WTC11 (cell line): Measurements from ENCODE around the gene LTK.

Experiments used
- ETV6 ChIP-seq: sonication (generic); formaldehyde crosslinking; IDR thresholded peaks from 2 replicates; pipeline ENCODE4 v1.8.1; 2022; ENCODE audit warnings: mild to moderate bottlenecking, missing genetic modification reagents
- NFE2L1 ChIP-seq: sonication (generic); formaldehyde crosslinking; IDR thresholded peaks from 2 replicates; pipeline ENCODE4 v1.8.1; 2023; ENCODE audit warnings: missing genetic modification reagents
- TCF7 ChIP-seq: sonication (generic); formaldehyde crosslinking; IDR thresholded peaks from 2 replicates; pipeline ENCODE4 v1.8.0; 2022; ENCODE audit warnings: mild to moderate bottlenecking, low read depth, missing genetic modification reagents, moderate library complexity
- USF1 ChIP-seq: sonication (generic); formaldehyde crosslinking; IDR thresholded peaks from 2 replicates; pipeline ENCODE4 v1.8.0; 2022; ENCODE audit warnings: mild to moderate bottlenecking, missing genetic modification reagents
- USF2 ChIP-seq: sonication (generic); formaldehyde crosslinking; IDR thresholded peaks from 2 replicates; pipeline ENCODE4 v1.8.1; 2023; ENCODE audit warnings: mild to moderate bottlenecking, missing genetic modification reagents, moderate library complexity
- ZNF263 ChIP-seq: sonication (generic); formaldehyde crosslinking; IDR thresholded peaks from 2 replicates; pipeline ENCODE4 v1.8.1; 2022; ENCODE audit warnings: low read depth, mild to moderate bottlenecking, moderate library complexity, missing genetic modification reagents
- TF ChIP-seq, protein P1 (sequence below): fragments of 200-600 bp; IDR thresholded peaks from 2 replicates; pipeline ENCODE4 v1.8.0; 2022; ENCODE audit warnings: antibody characterized with exemption
- TF ChIP-seq, protein P2 (sequence below): sonication (generic); formaldehyde crosslinking; IDR thresholded peaks from 2 replicates; pipeline ENCODE4 v1.8.0; 2022; ENCODE audit warnings: mild to moderate bottlenecking, missing genetic modification reagents
- TF ChIP-seq, protein P3 (sequence below): sonication (generic); formaldehyde crosslinking; IDR thresholded peaks from 2 replicates; pipeline ENCODE4 v1.8.1; 2022; ENCODE audit warnings: low read depth, missing genetic modification reagents, borderline replicate concordance
- TF ChIP-seq, protein P4 (sequence below): sonication (generic); formaldehyde crosslinking; IDR thresholded peaks from 2 replicates; pipeline ENCODE4 v1.8.1; 2022; ENCODE audit warnings: missing genetic modification reagents, borderline replicate concordance

GRCh38 chr15:41554915-41555314 is 41.3 kb upstream of the LTK start:
- TF ChIP-seq, protein P1, sequence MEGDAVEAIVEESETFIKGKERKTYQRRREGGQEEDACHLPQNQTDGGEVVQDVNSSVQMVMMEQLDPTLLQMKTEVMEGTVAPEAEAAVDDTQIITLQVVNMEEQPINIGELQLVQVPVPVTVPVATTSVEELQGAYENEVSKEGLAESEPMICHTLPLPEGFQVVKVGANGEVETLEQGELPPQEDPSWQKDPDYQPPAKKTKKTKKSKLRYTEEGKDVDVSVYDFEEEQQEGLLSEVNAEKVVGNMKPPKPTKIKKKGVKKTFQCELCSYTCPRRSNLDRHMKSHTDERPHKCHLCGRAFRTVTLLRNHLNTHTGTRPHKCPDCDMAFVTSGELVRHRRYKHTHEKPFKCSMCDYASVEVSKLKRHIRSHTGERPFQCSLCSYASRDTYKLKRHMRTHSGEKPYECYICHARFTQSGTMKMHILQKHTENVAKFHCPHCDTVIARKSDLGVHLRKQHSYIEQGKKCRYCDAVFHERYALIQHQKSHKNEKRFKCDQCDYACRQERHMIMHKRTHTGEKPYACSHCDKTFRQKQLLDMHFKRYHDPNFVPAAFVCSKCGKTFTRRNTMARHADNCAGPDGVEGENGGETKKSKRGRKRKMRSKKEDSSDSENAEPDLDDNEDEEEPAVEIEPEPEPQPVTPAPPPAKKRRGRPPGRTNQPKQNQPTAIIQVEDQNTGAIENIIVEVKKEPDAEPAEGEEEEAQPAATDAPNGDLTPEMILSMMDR = no peak
- TF ChIP-seq NFE2L1 (CRISPR knock-in tag) = no peak
- TF ChIP-seq USF1 = no peak
- no peak for TF ChIP-seq ZNF263
- TF ChIP-seq, protein P2, sequence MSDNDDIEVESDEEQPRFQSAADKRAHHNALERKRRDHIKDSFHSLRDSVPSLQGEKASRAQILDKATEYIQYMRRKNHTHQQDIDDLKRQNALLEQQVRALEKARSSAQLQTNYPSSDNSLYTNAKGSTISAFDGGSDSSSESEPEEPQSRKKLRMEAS (CRISPR knock-in tag) = no peak
- TF ChIP-seq, protein P3, sequence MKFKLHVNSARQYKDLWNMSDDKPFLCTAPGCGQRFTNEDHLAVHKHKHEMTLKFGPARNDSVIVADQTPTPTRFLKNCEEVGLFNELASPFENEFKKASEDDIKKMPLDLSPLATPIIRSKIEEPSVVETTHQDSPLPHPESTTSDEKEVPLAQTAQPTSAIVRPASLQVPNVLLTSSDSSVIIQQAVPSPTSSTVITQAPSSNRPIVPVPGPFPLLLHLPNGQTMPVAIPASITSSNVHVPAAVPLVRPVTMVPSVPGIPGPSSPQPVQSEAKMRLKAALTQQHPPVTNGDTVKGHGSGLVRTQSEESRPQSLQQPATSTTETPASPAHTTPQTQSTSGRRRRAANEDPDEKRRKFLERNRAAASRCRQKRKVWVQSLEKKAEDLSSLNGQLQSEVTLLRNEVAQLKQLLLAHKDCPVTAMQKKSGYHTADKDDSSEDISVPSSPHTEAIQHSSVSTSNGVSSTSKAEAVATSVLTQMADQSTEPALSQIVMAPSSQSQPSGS (CRISPR knock-in tag) = no peak
- TF ChIP-seq, protein P4, sequence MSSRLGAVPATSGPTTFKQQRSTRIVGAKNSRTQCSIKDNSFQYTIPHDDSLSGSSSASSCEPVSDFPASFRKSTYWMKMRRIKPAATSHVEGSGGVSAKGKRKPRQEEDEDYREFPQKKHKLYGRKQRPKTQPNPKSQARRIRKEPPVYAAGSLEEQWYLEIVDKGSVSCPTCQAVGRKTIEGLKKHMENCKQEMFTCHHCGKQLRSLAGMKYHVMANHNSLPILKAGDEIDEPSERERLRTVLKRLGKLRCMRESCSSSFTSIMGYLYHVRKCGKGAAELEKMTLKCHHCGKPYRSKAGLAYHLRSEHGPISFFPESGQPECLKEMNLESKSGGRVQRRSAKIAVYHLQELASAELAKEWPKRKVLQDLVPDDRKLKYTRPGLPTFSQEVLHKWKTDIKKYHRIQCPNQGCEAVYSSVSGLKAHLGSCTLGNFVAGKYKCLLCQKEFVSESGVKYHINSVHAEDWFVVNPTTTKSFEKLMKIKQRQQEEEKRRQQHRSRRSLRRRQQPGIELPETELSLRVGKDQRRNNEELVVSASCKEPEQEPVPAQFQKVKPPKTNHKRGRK (CRISPR knock-in tag) = no peak
- TF ChIP-seq TCF7 = no peak
- no peak for TF ChIP-seq USF2
- no peak for TF ChIP-seq ETV6 (CRISPR knock-in tag)
